Measurements from ENCODE around the gene SLC7A8. TPM values are rescaled to one million over a fixed set of nuclear protein-coding genes. Genes with fewer than 3 reads are reported as not detected.

The SLC7A8 gene
- total and polyA plus RNA-seq, 10 of the 15 experiments (the other 5 are each of a cell fraction or from before 2014, with no cell fraction given) = 0.06 to 0.28 (median 0.21) TPM; not detected in 7

DNA sequence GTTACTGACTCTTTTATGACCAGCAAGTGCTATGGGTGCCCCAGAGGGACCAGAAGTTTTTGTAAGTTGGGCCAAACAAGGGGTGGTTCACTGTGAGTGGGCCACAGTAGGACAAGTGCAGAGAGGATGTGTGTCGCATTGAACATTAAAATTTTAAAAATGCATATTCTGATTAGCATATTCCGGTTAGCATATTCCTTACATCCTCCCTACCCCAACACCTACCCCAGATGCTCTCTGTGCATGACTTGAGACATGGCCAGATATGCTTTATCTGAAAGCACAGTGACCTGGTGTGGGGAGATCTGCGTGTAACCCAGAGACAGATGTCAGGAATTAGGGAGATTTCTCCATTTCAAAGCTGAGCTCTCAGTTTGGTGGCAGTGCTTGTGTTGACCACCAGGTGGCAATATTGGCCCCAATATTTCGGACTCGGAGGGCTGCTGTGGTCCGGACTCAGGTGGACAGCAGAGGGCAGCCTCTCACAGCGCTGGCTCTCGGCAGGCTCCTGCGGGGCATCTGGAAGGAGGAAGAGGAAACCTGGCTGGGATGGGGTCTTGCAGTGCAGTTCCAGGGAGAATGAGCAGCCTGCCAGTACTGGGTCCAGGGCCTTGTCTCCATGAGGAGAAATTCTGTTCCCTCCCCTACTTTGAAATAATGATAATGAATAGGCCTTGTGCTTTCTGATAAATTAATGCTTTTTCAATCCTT is 62.8 kb downstream of the SLC7A8 start (continued):
- TF ChIP-seq, protein P1, sequence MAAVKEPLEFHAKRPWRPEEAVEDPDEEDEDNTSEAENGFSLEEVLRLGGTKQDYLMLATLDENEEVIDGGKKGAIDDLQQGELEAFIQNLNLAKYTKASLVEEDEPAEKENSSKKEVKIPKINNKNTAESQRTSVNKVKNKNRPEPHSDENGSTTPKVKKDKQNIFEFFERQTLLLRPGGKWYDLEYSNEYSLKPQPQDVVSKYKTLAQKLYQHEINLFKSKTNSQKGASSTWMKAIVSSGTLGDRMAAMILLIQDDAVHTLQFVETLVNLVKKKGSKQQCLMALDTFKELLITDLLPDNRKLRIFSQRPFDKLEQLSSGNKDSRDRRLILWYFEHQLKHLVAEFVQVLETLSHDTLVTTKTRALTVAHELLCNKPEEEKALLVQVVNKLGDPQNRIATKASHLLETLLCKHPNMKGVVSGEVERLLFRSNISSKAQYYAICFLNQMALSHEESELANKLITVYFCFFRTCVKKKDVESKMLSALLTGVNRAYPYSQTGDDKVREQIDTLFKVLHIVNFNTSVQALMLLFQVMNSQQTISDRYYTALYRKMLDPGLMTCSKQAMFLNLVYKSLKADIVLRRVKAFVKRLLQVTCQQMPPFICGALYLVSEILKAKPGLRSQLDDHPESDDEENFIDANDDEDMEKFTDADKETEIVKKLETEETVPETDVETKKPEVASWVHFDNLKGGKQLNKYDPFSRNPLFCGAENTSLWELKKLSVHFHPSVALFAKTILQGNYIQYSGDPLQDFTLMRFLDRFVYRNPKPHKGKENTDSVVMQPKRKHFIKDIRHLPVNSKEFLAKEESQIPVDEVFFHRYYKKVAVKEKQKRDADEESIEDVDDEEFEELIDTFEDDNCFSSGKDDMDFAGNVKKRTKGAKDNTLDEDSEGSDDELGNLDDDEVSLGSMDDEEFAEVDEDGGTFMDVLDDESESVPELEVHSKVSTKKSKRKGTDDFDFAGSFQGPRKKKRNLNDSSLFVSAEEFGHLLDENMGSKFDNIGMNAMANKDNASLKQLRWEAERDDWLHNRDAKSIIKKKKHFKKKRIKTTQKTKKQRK (IDR thresholded peaks at IDR 0.05; ENCODE audit: low read depth, low read length) = no peak
- TF ChIP-seq RCOR1 (conservative IDR thresholded peaks at IDR 0.05; ENCODE audit: low read depth, low read length) = no peak
- TF ChIP-seq RBBP5 (conservative IDR thresholded peaks at IDR 0.05) = no peak
- TF ChIP-seq CHD2 (IDR thresholded peaks at IDR 0.05; ENCODE audit: borderline replicate concordance, low read depth, low read length) = peak; percentile 50; the same call in 1 of the 2 replicates
- TF ChIP-seq MTA2 (IDR thresholded peaks at IDR 0.05; ENCODE audit: low read depth) = no peak
- no peak for TF ChIP-seq NR2C2 (IDR thresholded peaks at IDR 0.05; ENCODE audit: borderline replicate concordance, control insufficient read depth, insufficient read length, low read depth)
- 0 out of 2 replicates have a peak, but pooled peaks have one; percentile 76 for TF ChIP-seq WRNIP1 (IDR thresholded peaks at IDR 0.05; ENCODE audit: borderline replicate concordance, low read depth, low read length)
- no peak for TF ChIP-seq CHD4 (IDR thresholded peaks at IDR 0.05)
- TF ChIP-seq, protein P2, sequence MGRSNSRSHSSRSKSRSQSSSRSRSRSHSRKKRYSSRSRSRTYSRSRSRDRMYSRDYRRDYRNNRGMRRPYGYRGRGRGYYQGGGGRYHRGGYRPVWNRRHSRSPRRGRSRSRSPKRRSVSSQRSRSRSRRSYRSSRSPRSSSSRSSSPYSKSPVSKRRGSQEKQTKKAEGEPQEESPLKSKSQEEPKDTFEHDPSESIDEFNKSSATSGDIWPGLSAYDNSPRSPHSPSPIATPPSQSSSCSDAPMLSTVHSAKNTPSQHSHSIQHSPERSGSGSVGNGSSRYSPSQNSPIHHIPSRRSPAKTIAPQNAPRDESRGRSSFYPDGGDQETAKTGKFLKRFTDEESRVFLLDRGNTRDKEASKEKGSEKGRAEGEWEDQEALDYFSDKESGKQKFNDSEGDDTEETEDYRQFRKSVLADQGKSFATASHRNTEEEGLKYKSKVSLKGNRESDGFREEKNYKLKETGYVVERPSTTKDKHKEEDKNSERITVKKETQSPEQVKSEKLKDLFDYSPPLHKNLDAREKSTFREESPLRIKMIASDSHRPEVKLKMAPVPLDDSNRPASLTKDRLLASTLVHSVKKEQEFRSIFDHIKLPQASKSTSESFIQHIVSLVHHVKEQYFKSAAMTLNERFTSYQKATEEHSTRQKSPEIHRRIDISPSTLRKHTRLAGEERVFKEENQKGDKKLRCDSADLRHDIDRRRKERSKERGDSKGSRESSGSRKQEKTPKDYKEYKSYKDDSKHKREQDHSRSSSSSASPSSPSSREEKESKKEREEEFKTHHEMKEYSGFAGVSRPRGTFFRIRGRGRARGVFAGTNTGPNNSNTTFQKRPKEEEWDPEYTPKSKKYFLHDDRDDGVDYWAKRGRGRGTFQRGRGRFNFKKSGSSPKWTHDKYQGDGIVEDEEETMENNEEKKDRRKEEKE (IDR thresholded peaks at IDR 0.05) = no peak
- no peak for TF ChIP-seq IKZF2 (IDR thresholded peaks at IDR 0.05)
- TF ChIP-seq MXI1 (IDR thresholded peaks at IDR 0.05; ENCODE audit: low read depth, low read length) = no peak
- no peak for TF ChIP-seq FOXK2 (IDR thresholded peaks at IDR 0.05)
- TF ChIP-seq, protein P3, sequence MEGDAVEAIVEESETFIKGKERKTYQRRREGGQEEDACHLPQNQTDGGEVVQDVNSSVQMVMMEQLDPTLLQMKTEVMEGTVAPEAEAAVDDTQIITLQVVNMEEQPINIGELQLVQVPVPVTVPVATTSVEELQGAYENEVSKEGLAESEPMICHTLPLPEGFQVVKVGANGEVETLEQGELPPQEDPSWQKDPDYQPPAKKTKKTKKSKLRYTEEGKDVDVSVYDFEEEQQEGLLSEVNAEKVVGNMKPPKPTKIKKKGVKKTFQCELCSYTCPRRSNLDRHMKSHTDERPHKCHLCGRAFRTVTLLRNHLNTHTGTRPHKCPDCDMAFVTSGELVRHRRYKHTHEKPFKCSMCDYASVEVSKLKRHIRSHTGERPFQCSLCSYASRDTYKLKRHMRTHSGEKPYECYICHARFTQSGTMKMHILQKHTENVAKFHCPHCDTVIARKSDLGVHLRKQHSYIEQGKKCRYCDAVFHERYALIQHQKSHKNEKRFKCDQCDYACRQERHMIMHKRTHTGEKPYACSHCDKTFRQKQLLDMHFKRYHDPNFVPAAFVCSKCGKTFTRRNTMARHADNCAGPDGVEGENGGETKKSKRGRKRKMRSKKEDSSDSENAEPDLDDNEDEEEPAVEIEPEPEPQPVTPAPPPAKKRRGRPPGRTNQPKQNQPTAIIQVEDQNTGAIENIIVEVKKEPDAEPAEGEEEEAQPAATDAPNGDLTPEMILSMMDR (IDR thresholded peaks at IDR 0.05 in 2 of 3, conservative IDR thresholded peaks at IDR 0.05 in 1 of 3; ENCODE audit: control insufficient read depth in 2 of 3, extremely low read depth in 1 of 3, insufficient read depth in 1 of 3, low read depth in 3 of 3, low read length in 3 of 3) = peak; percentile 100; a peak in 5 of 6 replicates
- TF ChIP-seq LARP7 (IDR thresholded peaks at IDR 0.05) = no peak
- TF ChIP-seq, protein P4, sequence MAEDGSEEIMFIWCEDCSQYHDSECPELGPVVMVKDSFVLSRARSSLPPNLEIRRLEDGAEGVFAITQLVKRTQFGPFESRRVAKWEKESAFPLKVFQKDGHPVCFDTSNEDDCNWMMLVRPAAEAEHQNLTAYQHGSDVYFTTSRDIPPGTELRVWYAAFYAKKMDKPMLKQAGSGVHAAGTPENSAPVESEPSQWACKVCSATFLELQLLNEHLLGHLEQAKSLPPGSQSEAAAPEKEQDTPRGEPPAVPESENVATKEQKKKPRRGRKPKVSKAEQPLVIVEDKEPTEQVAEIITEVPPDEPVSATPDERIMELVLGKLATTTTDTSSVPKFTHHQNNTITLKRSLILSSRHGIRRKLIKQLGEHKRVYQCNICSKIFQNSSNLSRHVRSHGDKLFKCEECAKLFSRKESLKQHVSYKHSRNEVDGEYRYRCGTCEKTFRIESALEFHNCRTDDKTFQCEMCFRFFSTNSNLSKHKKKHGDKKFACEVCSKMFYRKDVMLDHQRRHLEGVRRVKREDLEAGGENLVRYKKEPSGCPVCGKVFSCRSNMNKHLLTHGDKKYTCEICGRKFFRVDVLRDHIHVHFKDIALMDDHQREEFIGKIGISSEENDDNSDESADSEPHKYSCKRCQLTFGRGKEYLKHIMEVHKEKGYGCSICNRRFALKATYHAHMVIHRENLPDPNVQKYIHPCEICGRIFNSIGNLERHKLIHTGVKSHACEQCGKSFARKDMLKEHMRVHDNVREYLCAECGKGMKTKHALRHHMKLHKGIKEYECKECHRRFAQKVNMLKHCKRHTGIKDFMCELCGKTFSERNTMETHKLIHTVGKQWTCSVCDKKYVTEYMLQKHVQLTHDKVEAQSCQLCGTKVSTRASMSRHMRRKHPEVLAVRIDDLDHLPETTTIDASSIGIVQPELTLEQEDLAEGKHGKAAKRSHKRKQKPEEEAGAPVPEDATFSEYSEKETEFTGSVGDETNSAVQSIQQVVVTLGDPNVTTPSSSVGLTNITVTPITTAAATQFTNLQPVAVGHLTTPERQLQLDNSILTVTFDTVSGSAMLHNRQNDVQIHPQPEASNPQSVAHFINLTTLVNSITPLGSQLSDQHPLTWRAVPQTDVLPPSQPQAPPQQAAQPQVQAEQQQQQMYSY (CRISPR knock-in tag; IDR thresholded peaks at IDR 0.05) = no peak
- peak; percentile 90; the same call in 1 of the 2 replicates for TF ChIP-seq STAT1 (conservative IDR thresholded peaks at IDR 0.05)

Measured in GM12878 (cell line).